Upper lobe of right lung (tissue), 1 donor: ENCODE data around the gene LRP8. TPM values are rescaled to one million over a fixed set of nuclear protein-coding genes. Genes with fewer than 3 reads are reported as not detected.

ENCODE experiments used
- ATAC-seq: fragments of 200-7000 bp; cut with Tn5 transposase; one replicate; pipeline ENCODE4 v1.9.1; 2020; ENCODE audit warnings: mild to moderate bottlenecking, moderate library complexity
- DNase-seq: peaks from one replicate; pipeline ENCODE4 v3.0.0-alpha.2; 2020
- H3K27ac ChIP-seq: fragments of 200-600 bp; one replicate; pipeline ENCODE4 v1.8.0; 2022
- H3K27me3 ChIP-seq: fragments of 200-600 bp; one replicate; pipeline ENCODE4 v1.8.0; 2022; ENCODE audit warnings: mild to moderate bottlenecking
- H3K36me3 ChIP-seq: fragments of 200-600 bp; one replicate; pipeline ENCODE4 v1.8.0; 2022
- H3K4me1 ChIP-seq: fragments of 200-600 bp; one replicate; pipeline ENCODE4 v1.8.0; 2022
- H3K4me3 ChIP-seq: fragments of 200-600 bp; one replicate; pipeline ENCODE4 v1.8.0; 2022; ENCODE audit warnings: mild to moderate bottlenecking
- H3K9me3 ChIP-seq: fragments of 200-600 bp; one replicate; pipeline ENCODE4 v1.8.0; 2022
- CTCF ChIP-seq: fragments of 200-600 bp; IDR thresholded peaks from one replicate; pipeline ENCODE4 v1.8.0; 2022; ENCODE audit warnings: antibody characterized with exemption
- intact Hi-C: fragments of 100-400 bp; cut with DNase I; formaldehyde crosslinking; loops from one replicate; pipeline ENCODE4 v1.11.0; 2022
- total RNA-seq: library from RNA; stranded (reverse); fragmentation: NEBNext Ultra II Directional; extraction: Animal tissue kit (Norgen Biotek cat#: 25700); gene quantifications from one replicate; pipeline ENCODE4 v1.2.1, GENCODE V29; 2021
- donor health status: DM: no; HTN: yes; CAD: no; lungs with severe emphysema.

Gene LRP8
- total RNA-seq, 1 donor from 2014 or later: 11.6 TPM

GRCh38 chr1:53331446-53332185 is 3.7 kb upstream of the LRP8 start:
- H3K4me3 ChIP-seq: no peak overlapping the region
- intact Hi-C loops: no loop called here
- DNase-seq: peak; percentile 32
- H3K9me3 ChIP-seq: no peaks in the 10 kb centered on the region
- H3K27me3 ChIP-seq: no peaks in the 10 kb centered on the region
- TF ChIP-seq CTCF: no peak
- H3K36me3 ChIP-seq: no peaks in the 10 kb centered on the region
- no peak overlapping the region for H3K27ac ChIP-seq
- H3K4me1 ChIP-seq: peaks cover 5% of the 10 kb centered on the region
- no peak for ATAC-seq

GRCh38 chr1:53330819-53331218 is 2.9 kb upstream of the LRP8 start:
- DNase-seq (peak; percentile 80), ATAC-seq (peak; percentile 23)
- TF ChIP-seq CTCF: no peak
- no peak overlapping the region for H3K27ac ChIP-seq
- H3K27me3 ChIP-seq: no peaks in the 10 kb centered on the region
- intact Hi-C loops: no loop called here
- no peaks in the 10 kb centered on the region for H3K36me3 ChIP-seq
- no peaks in the 10 kb centered on the region for H3K9me3 ChIP-seq
- H3K4me3 ChIP-seq: no peak overlapping the region
- H3K4me1 ChIP-seq: peaks cover 6% of the 10 kb centered on the region

GRCh38 chr1:53328541-53329499 is 950 bp upstream of the LRP8 start:
- Histone ChIP-seq H3K36me3 (no peaks in the 10 kb centered on the region), H3K9me3 (no peaks in the 10 kb centered on the region), H3K4me3 (peak overlapping the region; percentile 42), H3K27ac (no peak overlapping the region), H3K4me1 (peaks cover 23% of the 10 kb centered on the region), H3K27me3 (no peaks in the 10 kb centered on the region)
- TF ChIP-seq CTCF: no peak
- intact Hi-C loops: no loop called here
- ATAC-seq (no peak), DNase-seq (peak; percentile 61)

GRCh38 chr1:53327182-53327913 is 522 bp downstream of the LRP8 start:
- Histone ChIP-seq H3K4me3 (peak overlapping the region; percentile 76), H3K9me3 (no peaks in the 10 kb centered on the region), H3K27ac (peak overlapping the region; percentile 36), H3K27me3 (no peaks in the 10 kb centered on the region), H3K4me1 (peaks cover 23% of the 10 kb centered on the region), H3K36me3 (no peaks in the 10 kb centered on the region)
- DNase-seq: peak; percentile 76
- ATAC-seq: no peak
- intact Hi-C loops: no loop called here
- no peak for TF ChIP-seq CTCF

GRCh38 chr1:53326598-53327181 is 1.2 kb downstream of the LRP8 start:
- H3K27ac ChIP-seq: no peak overlapping the region
- TF ChIP-seq CTCF: no peak
- intact Hi-C loops: no loop called here
- H3K9me3 ChIP-seq: no peaks in the 10 kb centered on the region
- H3K4me1 ChIP-seq: peaks cover 23% of the 10 kb centered on the region
- ATAC-seq (peak; percentile 50), DNase-seq (peak; percentile 78)
- peak overlapping the region; percentile 76 for H3K4me3 ChIP-seq
- no peaks in the 10 kb centered on the region for H3K27me3 ChIP-seq
- H3K36me3 ChIP-seq: no peaks in the 10 kb centered on the region
